Astrocyte (in vitro differentiated cells and primary cell): ENCODE results near the gene CWC27.

Experiments used
- CTCF ChIP-seq: IDR thresholded peaks from 2 replicates; pipeline ENCODE4 v1.5.1; 2011; ENCODE audit warnings: low read depth, mild to moderate bottlenecking, inconsistent platforms, low read length, moderate library complexity; ENCODE audit not compliant: insufficient read depth
- EZH2 ChIP-seq: IDR thresholded peaks from 2 replicates; pipeline ENCODE4 v1.6.1; 2012; ENCODE audit warnings: mild to moderate bottlenecking, low read length, inconsistent platforms; ENCODE audit not compliant: insufficient read depth

- TF ChIP-seq CTCF: no peak
- TF ChIP-seq EZH2: no peak
Observed at GRCh38 chr5:64835266-64835665, 66.5 kb downstream of the CWC27 start.
